Measurements from ENCODE around the gene MEGF11.

GRCh38 chr15:66014635-66015182 lies 238.8 kb downstream of the MEGF11 start:
- no peak for TF ChIP-seq CTCF (IDR thresholded peaks at IDR 0.05)
- TF ChIP-seq POLR2AphosphoS5 (IDR thresholded peaks at IDR 0.05) = no peak
- TF ChIP-seq POLR2A (IDR thresholded peaks at IDR 0.05) = no peak
- TF ChIP-seq EP300 (IDR thresholded peaks at IDR 0.05) = no peak
